Adrenal gland (tissue), 5 donors: Measurements from ENCODE around the gene PAXX.

Experiments used
- CTCF ChIP-seq, 6 experiments: fragments of 450-650 bp in 4 of 6; fragments of 200-600 bp in 2 of 6; sonication (generic) in 1 of 6; IDR thresholded peaks; 1 replicate in 5 of 6; 2 replicates in 1 of 6; pipeline versions ENCODE4 v1.5.1 to v1.8.0; 2016 to 2021; ENCODE audit warnings: antibody characterized with exemption in 6 of 6, mild to moderate bottlenecking in 2 of 6, moderate library complexity in 1 of 6
- POLR2A ChIP-seq, 2 donors: fragments of 450-650 bp; IDR thresholded peaks; one replicate each; pipeline ENCODE4 v1.6.1; 2017; ENCODE audit warnings: antibody characterized with exemption in 2 of 2, mild to moderate bottlenecking in 2 of 2, moderate library complexity in 1 of 2
- donor health status: DM: no; HTN: no; CAD: no.

GRCh38 chr9:136961279-136962065, 30.8 kb upstream of the PAXX start:
- no peak for TF ChIP-seq POLR2A (IDR thresholded peaks at IDR 0.05)
- TF ChIP-seq CTCF (IDR thresholded peaks at IDR 0.05), result no peak
